ENCODE data around the gene APOL2.
"Not testable (repeated sequence)": the region's sequence is repeated elsewhere in the genome, so short reads cannot be mapped to it uniquely, and the experiment has no call there.

- TF ChIP-seq POLR2A, CTCF (IDR thresholded peaks at IDR 0.05): not testable (repeated sequence)
Observed at GRCh38 chr22:36205573-36205972, 33.8 kb downstream of the APOL2 start.
